K562 (cell line): ENCODE measurements around the gene RABL6. TPM values are rescaled to one million over a fixed set of nuclear protein-coding genes. Genes with fewer than 3 reads are reported as not detected.

ENCODE experiments used
- ATF1 ChIP-seq, 2 experiments: fragments of 450-650 bp in 1 of 2; IDR thresholded peaks; 2 replicates each; pipeline ENCODE4 v1.6.1; 2016; ENCODE audit warnings: missing compliant biosample characterization in 1 of 2, missing genetic modification characterization in 1 of 2
- ATF4 ChIP-seq: fragments of 450-650 bp; formaldehyde crosslinking; IDR thresholded peaks from 2 replicates; pipeline ENCODE4 v1.4.0; 2022; ENCODE audit warnings: mild to moderate bottlenecking, moderate library complexity
- CCNT2 ChIP-seq: IDR thresholded peaks from 2 replicates; pipeline ENCODE4 v1.6.1; 2011; ENCODE audit warnings: borderline replicate concordance, low read depth, mild to moderate bottlenecking, moderate library complexity, mixed read lengths, low read length; ENCODE audit not compliant: insufficient read length; ENCODE audit errors: extremely low read depth
- CREB1 ChIP-seq, 2 experiments: sonication (generic) in 1 of 2; formaldehyde crosslinking in 1 of 2; IDR thresholded peaks; 2 replicates each; pipeline versions ENCODE4 v1.6.1 to v1.8.0; 2012 to 2022; ENCODE audit warnings: inconsistent platforms in 1 of 2, mild to moderate bottlenecking in 1 of 2, missing genetic modification reagents in 1 of 2, moderate library complexity in 1 of 2
- HNRNPLL ChIP-seq: fragments of 200-400 bp; formaldehyde crosslinking; IDR thresholded peaks from 2 replicates; pipeline ENCODE4 v1.6.1; 2017; ENCODE audit warnings: low read length, low read depth, mild to moderate bottlenecking; ENCODE audit not compliant: poor library complexity, severe bottlenecking
- KAT7 ChIP-seq: sonication (generic); formaldehyde crosslinking; IDR thresholded peaks from 2 replicates; pipeline ENCODE4 v1.8.0; 2022; ENCODE audit warnings: missing genetic modification reagents, mild to moderate bottlenecking, borderline replicate concordance
- MGA ChIP-seq: fragments of 450-650 bp; IDR thresholded peaks from 2 replicates; pipeline ENCODE4 v1.6.1; 2016; ENCODE audit warnings: mild to moderate bottlenecking, moderate library complexity
- NCOA1 ChIP-seq: fragments of 450-650 bp; IDR thresholded peaks from 2 replicates; pipeline ENCODE4 v1.6.1; 2016; ENCODE audit warnings: low read depth
- RBFOX2 ChIP-seq: fragments of 200-400 bp; formaldehyde crosslinking; IDR thresholded peaks from 2 replicates; pipeline ENCODE4 v1.6.1; 2017; ENCODE audit warnings: low read depth, mild to moderate bottlenecking, low read length, moderate library complexity
- TAF7 ChIP-seq: fragments of 450-650 bp; IDR thresholded peaks from 2 replicates; pipeline ENCODE4 v1.6.1; 2016; ENCODE audit warnings: missing genetic modification characterization, missing compliant biosample characterization
- ZBTB17 ChIP-seq: fragments of 450-650 bp; formaldehyde crosslinking; IDR thresholded peaks from 2 replicates; pipeline ENCODE4 v1.4.0; 2020; ENCODE audit warnings: mild to moderate bottlenecking
- ZNF263 ChIP-seq: sonication (generic); formaldehyde crosslinking; IDR thresholded peaks from 2 replicates; pipeline ENCODE4 v1.8.0; 2022; ENCODE audit warnings: mild to moderate bottlenecking, missing genetic modification reagents, borderline replicate concordance
- polyA plus RNA-seq, 8 experiments: library from polyadenylated mRNA; depleted of rRNA in 4 of 8; stranded (reverse) in 5 of 8; unstranded in 3 of 8; fragments of >200 nt; fragmentation: Nextera tagmentation in 2 of 8; fragmentation: Illumina TruSeq in 1 of 8; extraction: Ambion mirVana in 2 of 8; extraction: Trizol in 1 of 8; gene quantifications; 2 replicates each; pipeline versions ENCODE4 v1.2.1 to v1.2.3, GENCODE V29; 2011 to 2014; ENCODE audit warnings: inconsistent platforms in 1 of 8, missing spikeins in 1 of 8
- total RNA-seq, 7 experiments: library from RNA; depleted of rRNA in 6 of 7; stranded (reverse); fragments of >200 nt in 6 of 7; fragmentation: Illumina TruSeq in 2 of 7; extraction: Trizol in 2 of 7; gene quantifications; 2 replicates each; pipeline versions ENCODE4 v1.2.1 to v1.2.3, GENCODE V29; 2011 to 2021; ENCODE audit warnings: low replicate concordance in 1 of 7

RABL6 gene
- total and polyA plus RNA-seq, 9 of the 15 experiments (the other 6 are each of a cell fraction or from before 2014, with no cell fraction given), result 5.6 to 181 (median 84.5) TPM

- TF ChIP-seq ZNF263 (CRISPR knock-in tag) (peak; percentile 64; the same call in 1 of the 2 replicates), ATF4 (CRISPR knock-in tag) (peak; percentile 94), KAT7 (CRISPR knock-in tag) (peak; percentile 45; the same call in 1 of the 2 replicates), HNRNPLL (peak; percentile 30), ZBTB17 (peak; percentile 79), RBFOX2 (peak; percentile 84), CCNT2 (peak; percentile 79), CREB1 (IDR thresholded peaks at IDR 0.05) (peak; percentile 61), CREB1 (CRISPR knock-in tag; IDR thresholded peaks at IDR 0.05) (peak; percentile 46; the same call in 1 of the 2 replicates), MGA (peak; percentile 36), NCOA1 (no peak), ATF1 (CRISPR knock-in tag; IDR thresholded peaks at IDR 0.05) (no peak), ATF1 (tag; IDR thresholded peaks at IDR 0.05) (peak; percentile 79), TAF7 (tag) (peak; percentile 75)
These were observed 41.6 kb downstream of the RABL6 start, which contains the start of gene PHPT1 (continued) for GRCh38 chr9:136849038-136849959.
